ENCODE data around the gene BCKDK. TPM values are rescaled to one million over a fixed set of nuclear protein-coding genes. Genes with fewer than 3 reads are reported as not detected.
A peak's percentile ranks its signal among the peaks of the same experiment; 100 is the strongest.
"Not testable (repeated sequence)": the region's sequence is repeated elsewhere in the genome, so short reads cannot be mapped to it uniquely, and the experiment has no call there.

The BCKDK gene
- total and polyA plus RNA-seq, 2 of the 8 experiments (the other 6 are each of a cell fraction or from before 2014, with no cell fraction given): 49.6 to 77.1 TPM

DNA sequence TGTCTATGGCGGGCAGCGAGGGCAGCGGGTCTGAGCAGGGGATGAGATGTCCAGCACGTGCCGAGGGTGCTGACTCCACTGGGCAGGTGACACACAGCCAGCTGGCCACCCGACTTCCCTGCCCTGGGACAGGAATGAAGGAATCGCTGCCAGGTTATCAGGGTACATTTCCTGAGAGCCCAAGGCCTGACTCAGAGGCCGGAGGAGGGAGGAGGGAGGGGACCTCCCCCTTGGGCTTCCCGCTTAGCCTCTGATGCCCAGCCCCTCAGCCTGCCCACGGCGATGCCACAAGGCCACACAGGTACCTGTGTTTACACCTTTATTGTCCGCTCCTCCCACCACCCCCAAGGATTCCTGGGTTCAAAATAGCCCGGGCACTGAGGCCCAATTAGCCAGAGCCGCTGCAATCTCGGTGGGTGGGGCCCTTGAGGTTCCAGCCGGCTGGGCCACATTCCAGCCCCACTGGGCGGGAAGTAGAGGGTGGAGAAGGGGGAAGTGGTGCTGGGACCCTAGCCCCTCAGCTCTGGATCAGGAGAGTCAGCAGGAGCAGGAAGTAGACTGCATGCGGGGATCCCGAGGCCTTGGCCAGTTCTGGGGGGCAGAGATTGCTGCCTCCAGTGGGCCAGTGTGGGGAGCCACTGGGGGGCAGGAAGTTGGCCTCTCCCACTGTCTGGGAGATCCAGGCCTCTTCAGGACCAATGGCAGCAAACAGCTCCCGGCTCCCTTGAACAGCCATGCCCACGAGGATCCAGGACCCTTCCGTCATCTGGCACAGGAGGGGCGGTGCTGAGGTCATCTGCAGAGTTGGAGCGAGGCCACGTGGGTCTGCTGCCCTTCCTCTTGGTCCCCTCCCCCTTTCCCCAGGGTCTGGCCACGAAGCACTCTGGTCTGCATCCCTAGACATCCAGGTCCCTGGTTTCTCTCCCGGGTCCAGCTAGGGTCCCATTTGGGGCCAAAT is 30.7 kb downstream of the BCKDK start (continued):
- no peak for TF ChIP-seq RNF2 (IDR thresholded peaks at IDR 0.05; ENCODE audit: borderline replicate concordance, low read depth, low read length, missing control alignments, poor library complexity, severe bottlenecking)
- no peak for TF ChIP-seq RAD21 (IDR thresholded peaks at IDR 0.05 in 1 of 2, conservative IDR thresholded peaks at IDR 0.05 in 1 of 2; ENCODE audit: low read depth in 2 of 2, low read length in 2 of 2)
- TF ChIP-seq RBBP5 (IDR thresholded peaks at IDR 0.05; ENCODE audit: borderline replicate concordance, low read depth, low read length): peak; percentile 57; the same call in 1 of the 2 replicates
- TF ChIP-seq SRF (IDR thresholded peaks at IDR 0.05; ENCODE audit: low read depth, low read length): no peak

DNA sequence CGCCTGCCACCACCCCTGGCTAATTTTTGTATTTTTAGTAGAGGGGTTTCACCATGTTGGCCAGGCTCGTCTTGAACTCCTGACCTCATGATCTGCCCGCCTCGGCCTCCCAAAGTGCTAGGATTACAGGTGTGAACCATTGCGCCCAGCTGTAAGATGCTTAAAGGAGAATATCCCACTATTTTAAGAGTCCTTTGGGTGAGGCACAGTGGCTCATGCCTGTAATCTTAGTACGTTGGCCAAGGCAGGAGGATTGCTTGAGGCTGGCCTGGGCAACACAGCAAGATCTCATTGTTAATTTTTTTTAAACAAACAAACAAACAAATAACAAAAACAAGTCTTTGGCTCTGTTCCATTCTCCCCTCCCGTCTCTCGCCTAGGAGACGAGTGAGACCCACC is 32.9 kb downstream of the BCKDK start:
- whole genome bisulfite sequencing, 2 experiments (ENCODE audit: extremely low coverage in 1 of 2, insufficient coverage in 1 of 2, insufficient read length in 1 of 2, insufficient replicate concordance in 2 of 2, low coverage in 1 of 2, low lambda C conversion rate in 2 of 2, missing lambda C conversion rate in 1 of 2): 89% methylated on average over 9 of the region's 9 CpGs; no CpG with 5 or more reads in 1 of the 2 experiments
- Histone ChIP-seq H4K91ac (replicated peaks; ENCODE audit: insufficient read length, low read length) (peak overlapping the region; percentile 96), H4K8ac (ENCODE audit: extremely low read depth, insufficient read depth, low read length) (peak overlapping the region; percentile 7; the same call in 1 of the 2 replicates), H2BK20ac (ENCODE audit: low read length) (peak overlapping the region; percentile 87; the same call in 1 of the 2 replicates), H2BK5ac (ENCODE audit: low read depth, low read length) (peak overlapping the region; percentile 58; the same call in 1 of the 2 replicates), H2BK12ac (ENCODE audit: low read depth, low read length) (peak overlapping the region; percentile 94), H3K27me3 (replicated peaks in 1 of 4; ENCODE audit: control insufficient read depth in 3 of 4, extremely low read depth in 1 of 4, insufficient read depth in 3 of 4, low read length in 3 of 4) (peaks cover 1 to 13% (median 9%) of the 10 kb centered on the region in 4 experiments; a peak in 5 of 7 replicates), H2BK120ac (replicated peaks; ENCODE audit: low read depth, low read length) (peak overlapping the region; percentile 47), H3K18ac (ENCODE audit: extremely low read depth, low read length) (0 out of 2 replicates have a peak overlapping the region, but pooled peaks have one; percentile 78), H3K4me1 (replicated peaks in 1 of 4; ENCODE audit: control insufficient read depth in 3 of 4, insufficient read depth in 4 of 4, low read length in 3 of 4) (peaks cover 5 to 28% (median 23%) of the 10 kb centered on the region in 4 experiments), H2BK15ac (ENCODE audit: low read length) (peak overlapping the region; percentile 99), H2AK5ac (ENCODE audit: low read depth, low read length) (peak overlapping the region; percentile 85; the same call in 1 of the 2 replicates), H3K4me2 (ENCODE audit: insufficient read depth in 1 of 2, low read depth in 2 of 2, low read length in 2 of 2) (peak overlapping the region; percentile 51 to 53; a peak in 2 of 4 replicates), H4K5ac (ENCODE audit: insufficient read length, low read depth, low read length) (peak overlapping the region; percentile 81)
- not testable (repeated sequence) for H3K56ac ChIP-seq (replicated peaks; ENCODE audit: insufficient read length, low read depth, low read length); H3K79me2 ChIP-seq (ENCODE audit: control insufficient read depth in 1 of 2, insufficient read depth in 2 of 2, low read length in 2 of 2); H3K23me2 ChIP-seq (ENCODE audit: low read depth, low read length); H4K20me1 ChIP-seq (replicated peaks in 1 of 2; ENCODE audit: control insufficient read depth in 1 of 2, insufficient read depth in 2 of 2, low read length in 2 of 2); H3K36me3 ChIP-seq (ENCODE audit: control insufficient read depth in 2 of 4, insufficient read depth in 4 of 4, low read length in 3 of 4); H3K79me1 ChIP-seq (ENCODE audit: low read depth, low read length); H3K9me3 ChIP-seq (ENCODE audit: insufficient read depth in 2 of 2, low read depth in 1 of 2, low read length in 1 of 2); H3K4ac ChIP-seq (replicated peaks; ENCODE audit: insufficient read length, low read depth, low read length); FAIRE-seq; H3K27ac ChIP-seq (ENCODE audit: low read depth, low read length); H3K14ac ChIP-seq (ENCODE audit: insufficient read length); DNase-seq (ENCODE audit: low read depth in 1 of 2, low spot score in 2 of 2); H3K4me3 ChIP-seq (ENCODE audit: extremely low read depth in 1 of 4, insufficient read depth in 2 of 4, low read depth in 3 of 4, low read length in 4 of 4); H3K23ac ChIP-seq (ENCODE audit: insufficient read length); H3K9ac ChIP-seq (replicated peaks in 1 of 4; ENCODE audit: extremely low read depth in 1 of 4, low read depth in 3 of 4, low read length in 3 of 4); H2AFZ ChIP-seq (ENCODE audit: low read length)
- ChIA-PET POLR2A (ENCODE audit: partially characterized antibody) (interaction anchor here (1.0 to 34.9 kb wide), 5 partner anchors 20 to 57 kb away, joined by 3 to 713 read pairs (median 73); partner anchors contain the start of genes BCKDK, FUS, KAT8 and PRSS8), CTCF (ENCODE audit: partially characterized antibody) (interaction anchor here (1.8 to 8.1 kb wide), 4 partner anchors 17 to 156 kb away, joined by 7 to 56 read pairs (median 12); partner anchors contain the start of genes BCKDK and HSD3B7)
